Esophagus muscularis mucosa (tissue), 4 donors: ENCODE results near the gene DECR2. TPM values are rescaled to one million over a fixed set of nuclear protein-coding genes. Genes with fewer than 3 reads are reported as not detected.
A peak's percentile ranks its signal among the peaks of the same experiment; 100 is the strongest.

Source experiments
- DNase-seq: peaks from one replicate; pipeline ENCODE4 v3.0.0-alpha.2; 2017; ENCODE audit errors: extremely low spot score
- H3K27ac ChIP-seq, 4 donors: fragments of 200-600 bp; sonication (generic); replicated peaks in 1 of 4; 1 replicate in 3 of 4; 2 replicates in 1 of 4; pipeline ENCODE4 v1.5.1; 2016 to 2019; ENCODE audit warnings: mild to moderate bottlenecking in 1 of 4
- H3K27me3 ChIP-seq, 4 donors: fragments of 200-600 bp; sonication (generic); one replicate each; pipeline versions ENCODE4 v1.5.1 to v1.6.0; 2016 to 2019
- H3K36me3 ChIP-seq, 4 donors: fragments of 200-600 bp; sonication (generic); one replicate each; pipeline ENCODE4 v1.5.1; 2016 to 2019
- H3K4me1 ChIP-seq, 4 donors: fragments of 200-600 bp; sonication (generic); one replicate each; pipeline ENCODE4 v1.5.1; 2016 to 2019
- H3K4me3 ChIP-seq, 4 donors: fragments of 200-600 bp; sonication (generic); 1 replicate in 2 of 4; 2 replicates in 2 of 4; pipeline ENCODE4 v1.5.1; 2016 to 2019; ENCODE audit warnings: mild to moderate bottlenecking in 4 of 4, moderate library complexity in 1 of 4
- H3K9me3 ChIP-seq, 4 donors: fragments of 200-600 bp; sonication (generic); 1 replicate in 3 of 4; 2 replicates in 1 of 4; pipeline ENCODE4 v1.5.1; 2016 to 2019
- CTCF ChIP-seq, 3 experiments: fragments of 200-600 bp in 2 of 3; fragments of 450-650 bp in 1 of 3; sonication (generic) in 2 of 3; IDR thresholded peaks; one replicate each; pipeline ENCODE4 v1.5.1; 2017 to 2019; ENCODE audit warnings: antibody characterized with exemption in 3 of 3, mild to moderate bottlenecking in 2 of 3, moderate library complexity in 1 of 3
- EP300 ChIP-seq: sonication (generic); formaldehyde crosslinking; IDR thresholded peaks from one replicate; pipeline ENCODE4 v1.6.1; 2017; ENCODE audit warnings: antibody characterized with exemption
- POLR2A ChIP-seq: fragments of 450-650 bp; IDR thresholded peaks from one replicate; pipeline ENCODE4 v1.6.1; 2017; ENCODE audit warnings: antibody characterized with exemption, moderate library complexity, mild to moderate bottlenecking, low read depth
- POLR2AphosphoS5 ChIP-seq, 2 donors: sonication (generic); formaldehyde crosslinking; IDR thresholded peaks; one replicate each; pipeline ENCODE4 v1.6.1; 2017; ENCODE audit warnings: antibody characterized with exemption in 2 of 2
- WGBS: methylation state at CpG from one replicate; pipeline ENCODE4 v1.1.5; 2018; 5-methylcytosine and 5-hydroxymethylcytosine counted together
- intact Hi-C: fragments of 100-400 bp; cut with DNase I; formaldehyde crosslinking; loops from one replicate; pipeline ENCODE4 v1.15.1; 2023
- total RNA-seq, 4 donors: library from RNA; depleted of rRNA; stranded (reverse); fragments of >200 nt; gene quantifications; one replicate each; pipeline versions ENCODE4 v1.1.0 to v1.2.1, GENCODE V29; 2016

Gene DECR2
- total RNA-seq, 4 donors from 2014 or later = 11.8 to 18.3 (median 17.4) TPM

- intact Hi-C loops = loop anchor here (10.0 kb wide), 1 partner anchor 99 kb away; the partner anchor contains the start of gene CAPN15
- peak overlapping the region; percentile 80 to 87 (median 82) for H3K4me3 ChIP-seq
Measured at GRCh38 chr16:425740-426114, 24.0 kb downstream of the DECR2 start.

GRCh38 chr16:426115-426905, 24.6 kb downstream of the DECR2 start:
- Histone ChIP-seq H3K4me3 (peak overlapping the region; percentile 80 to 87 (median 82)), H3K27ac (peak overlapping the region; percentile 91 to 97 (median 94)), H3K9me3 (no peaks in the 10 kb centered on the region), H3K27me3 (no peaks in the 10 kb centered on the region), H3K36me3 (peaks cover 0 to 4% (median 0%) of the 10 kb centered on the region in 4 donors), H3K4me1 (peaks cover 26 to 70% (median 63%) of the 10 kb centered on the region in 4 donors)
- intact Hi-C loops = loop anchor here (10.0 kb wide), 1 partner anchor 98 kb away; the partner anchor contains the start of gene CAPN15
- DNase-seq = no peak
- TF ChIP-seq POLR2AphosphoS5 (IDR thresholded peaks at IDR 0.05) (no peak), CTCF (IDR thresholded peaks at IDR 0.05) (no peak), POLR2A (no peak), EP300 (no peak)
- WGBS = 0% methylated on average over 43 of the region's 97 CpGs

More at GRCh38 chr16:425740-426114, 24.0 kb downstream of the DECR2 start:
- peak overlapping the region; percentile 91 to 97 (median 94) for H3K27ac ChIP-seq
- H3K27me3 ChIP-seq = no peaks in the 10 kb centered on the region
- peaks cover 0 to 4% (median 0%) of the 10 kb centered on the region in 4 donors for H3K36me3 ChIP-seq
- no peak for DNase-seq
- no peaks in the 10 kb centered on the region for H3K9me3 ChIP-seq
- TF ChIP-seq CTCF (IDR thresholded peaks at IDR 0.05) (no peak), EP300 (no peak), POLR2AphosphoS5 (IDR thresholded peaks at IDR 0.05) (no peak), POLR2A (no peak)
- peaks cover 26 to 67% (median 63%) of the 10 kb centered on the region in 4 donors for H3K4me1 ChIP-seq
- WGBS = no CpG with 5 or more reads among the region's 63 CpGs

- H3K36me3 ChIP-seq = peaks cover 0 to 4% (median 0%) of the 10 kb centered on the region in 4 donors
- peaks cover 26 to 70% (median 63%) of the 10 kb centered on the region in 4 donors for H3K4me1 ChIP-seq
- peak overlapping the region in 3 of 4 donors; percentile 91 to 97 (median 92) for H3K27ac ChIP-seq
- no peak for TF ChIP-seq POLR2AphosphoS5 (IDR thresholded peaks at IDR 0.05)
- no peak for TF ChIP-seq EP300
- TF ChIP-seq POLR2A = no peak
- no peak for TF ChIP-seq CTCF (IDR thresholded peaks at IDR 0.05)
- H3K4me3 ChIP-seq = peak overlapping the region; percentile 80 to 87 (median 82)
- intact Hi-C loops = loop anchor here (10.0 kb wide), 1 partner anchor 98 kb away; the partner anchor contains the start of gene CAPN15
- 10% methylated on average over 8 of the region's 13 CpGs for WGBS
- DNase-seq = no peak
- no peaks in the 10 kb centered on the region for H3K9me3 ChIP-seq
- no peaks in the 10 kb centered on the region for H3K27me3 ChIP-seq
Measured at GRCh38 chr16:426906-427249, 25.2 kb downstream of the DECR2 start.

- H3K27ac ChIP-seq = peak overlapping the region in 2 of 4 donors; percentile 91 to 92
- intact Hi-C loops = loop anchor here (10.0 kb wide), 1 partner anchor 98 kb away; the partner anchor contains the start of gene CAPN15
Measured at GRCh38 chr16:427250-427649, 25.6 kb downstream of the DECR2 start.

GRCh38 chr16:430904-431303, 29.2 kb downstream of the DECR2 start:
- Histone ChIP-seq H3K9me3 (no peaks in the 10 kb centered on the region), H3K4me3 (no peak overlapping the region), H3K4me1 (peaks cover 14 to 44% (median 39%) of the 10 kb centered on the region in 4 donors), H3K27ac (no peak overlapping the region), H3K36me3 (peaks cover 0 to 16% (median 5%) of the 10 kb centered on the region in 4 donors), H3K27me3 (no peaks in the 10 kb centered on the region)
- no peak for TF ChIP-seq POLR2A
- TF ChIP-seq EP300 = no peak
- no peak for TF ChIP-seq CTCF (IDR thresholded peaks at IDR 0.05)
- TF ChIP-seq POLR2AphosphoS5 (IDR thresholded peaks at IDR 0.05) = no peak
- intact Hi-C loops = no loop called here
- DNase-seq = no peak
- WGBS = 97% methylated on average over 7 of the region's 7 CpGs

More at GRCh38 chr16:427250-427649, 25.6 kb downstream of the DECR2 start:
- Histone ChIP-seq H3K36me3 (peaks cover 0 to 4% (median 0%) of the 10 kb centered on the region in 4 donors), H3K27me3 (no peaks in the 10 kb centered on the region), H3K4me1 (peaks cover 26 to 70% (median 63%) of the 10 kb centered on the region in 4 donors), H3K4me3 (peak overlapping the region; percentile 80 to 87 (median 82)), H3K9me3 (no peaks in the 10 kb centered on the region)
- 36% methylated on average over 10 of the region's 10 CpGs for WGBS
- TF ChIP-seq POLR2A = no peak
- TF ChIP-seq POLR2AphosphoS5 (IDR thresholded peaks at IDR 0.05) = no peak
- DNase-seq = no peak
